Neuronal stem cell (in vitro differentiated cells): Measurements from ENCODE around the gene MFRP. TPM values are rescaled to one million over a fixed set of nuclear protein-coding genes. Genes with fewer than 3 reads are reported as not detected.

Experiments used
- small RNA-seq: library from polyadenylated mRNA; stranded (forward); fragments of <200 nt; extraction: miRNeasy Mini kit (QIAGEN cat#:217004); gene quantifications from one replicate; pipeline ENCODE3, GENCODE V24; 2013; ENCODE audit not compliant: insufficient read depth

The MFRP gene

Small RNA genes lying within 50 kb of the gene (small RNA-seq; reads per million reads assigned to genes)
- not detected for gene RF01225
- gene RNU6-262P: not detected
